NCI-H187 treated with DMSO at 0.1 percent for 48 hours (cell line): ENCODE results near the gene HIPK2.

Source experiments
- DNase-seq: peaks from one replicate; lab custom pipeline; 2025; lab: John Stamatoyannopoulos, UW

Gene HIPK2

DNA sequence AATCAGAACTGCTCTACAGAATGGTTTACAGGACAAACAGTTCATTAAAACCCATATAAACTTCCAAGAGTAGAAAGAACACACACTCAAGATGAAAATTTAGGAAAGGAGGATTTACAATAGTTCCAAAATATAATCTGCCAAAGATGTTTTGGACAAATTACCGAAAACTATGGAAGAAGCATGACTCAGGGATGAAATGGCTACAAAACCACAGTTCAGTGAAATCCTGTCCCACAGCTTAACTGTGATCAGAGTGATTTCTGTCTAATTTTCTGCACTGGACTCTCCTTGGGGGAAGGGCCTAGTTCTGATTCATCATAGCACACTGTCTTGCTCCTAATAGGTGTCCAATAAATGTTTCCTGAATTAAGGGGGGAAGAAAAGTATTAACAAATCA, 82.2 kb downstream of the HIPK2 start:
- DNase-seq, result no peak

DNA sequence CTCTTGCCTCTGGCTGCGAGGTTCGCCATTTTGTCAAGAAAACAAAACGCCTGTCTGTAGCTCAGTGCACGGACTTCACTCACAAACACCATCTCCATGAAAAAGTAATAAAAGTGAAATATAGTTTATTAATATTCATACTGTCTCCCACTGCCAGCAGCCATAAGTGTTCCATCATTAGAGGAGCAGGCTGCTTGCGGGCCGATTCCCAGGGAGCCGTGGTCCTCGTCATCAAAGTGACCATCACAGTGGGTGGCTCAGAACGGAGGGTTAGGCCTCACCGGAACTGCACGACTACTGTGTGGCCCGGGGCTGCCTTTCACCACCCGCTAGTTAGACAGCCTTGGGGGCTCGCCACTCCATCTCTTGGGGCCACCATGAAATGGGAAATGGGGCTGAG, 82.7 kb downstream of the HIPK2 start:
- no peak for DNase-seq

DNA sequence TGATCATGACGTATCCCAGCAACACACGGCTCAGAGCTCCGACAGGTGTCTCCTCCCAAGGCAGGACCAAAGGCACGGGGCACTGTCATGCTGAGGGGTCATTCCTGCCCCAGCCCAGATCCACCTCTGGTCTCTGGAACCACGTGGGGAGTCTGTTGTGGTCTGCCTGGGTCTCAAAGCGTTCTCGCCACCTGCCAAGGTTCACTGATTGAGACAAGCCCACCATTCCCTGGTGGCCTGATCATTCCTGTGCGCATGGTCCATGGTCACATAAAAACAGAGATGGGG, 83.5 kb downstream of the HIPK2 start:
- no peak for DNase-seq

DNA sequence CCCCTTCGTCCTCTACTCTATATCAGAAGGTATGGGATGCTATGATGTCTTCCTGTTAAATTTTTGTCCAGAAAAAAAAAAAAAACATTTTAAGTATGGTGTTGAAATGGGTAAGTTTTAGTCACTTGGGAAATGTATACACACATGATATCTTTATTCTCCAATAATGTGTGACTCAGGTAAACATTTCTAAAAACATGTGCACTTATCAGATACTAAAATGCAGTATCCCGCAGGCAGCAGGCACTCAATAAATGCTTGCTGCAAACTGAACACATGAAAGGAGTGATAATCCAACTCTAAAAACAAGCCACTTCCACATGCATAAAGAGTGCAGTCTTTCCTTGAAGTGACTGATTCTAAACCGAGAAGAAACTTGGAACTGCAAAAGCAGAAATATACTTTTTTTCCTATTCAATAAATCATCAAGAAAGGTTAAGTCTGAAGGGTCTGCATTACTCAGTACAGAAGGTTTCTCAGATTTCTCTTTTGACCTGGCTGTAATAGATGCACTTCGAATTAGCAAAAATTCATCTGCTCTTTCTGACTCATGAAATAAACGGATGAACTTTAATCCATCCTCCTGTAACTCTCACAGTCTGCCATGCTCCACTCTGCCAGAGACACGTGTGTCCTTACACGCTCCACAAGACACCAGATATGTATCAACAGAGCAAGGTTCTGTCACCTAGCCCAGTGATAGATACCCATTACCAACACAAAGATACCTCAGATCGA, 84.0 kb downstream of the HIPK2 start:
- no peak for DNase-seq

DNA sequence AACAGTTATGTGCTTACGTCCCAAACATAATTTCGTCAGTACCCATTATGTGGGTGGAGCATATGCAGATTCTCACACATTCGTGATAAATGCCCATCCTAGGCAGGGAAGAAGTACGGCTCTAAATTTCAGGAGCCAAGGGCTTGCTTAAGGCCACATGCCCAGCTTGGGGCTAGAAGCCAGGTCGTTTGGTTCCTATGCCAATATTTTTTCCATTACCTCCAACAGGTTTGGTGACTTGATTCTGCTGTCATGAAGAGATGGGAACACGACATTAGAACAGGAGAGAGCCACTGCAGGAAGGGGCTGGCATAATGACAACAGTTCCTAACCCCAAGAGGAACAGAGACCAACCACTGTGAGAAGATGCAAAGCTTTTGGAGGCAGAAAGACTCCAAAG, 85.1 kb downstream of the HIPK2 start:
- DNase-seq, result no peak

DNA sequence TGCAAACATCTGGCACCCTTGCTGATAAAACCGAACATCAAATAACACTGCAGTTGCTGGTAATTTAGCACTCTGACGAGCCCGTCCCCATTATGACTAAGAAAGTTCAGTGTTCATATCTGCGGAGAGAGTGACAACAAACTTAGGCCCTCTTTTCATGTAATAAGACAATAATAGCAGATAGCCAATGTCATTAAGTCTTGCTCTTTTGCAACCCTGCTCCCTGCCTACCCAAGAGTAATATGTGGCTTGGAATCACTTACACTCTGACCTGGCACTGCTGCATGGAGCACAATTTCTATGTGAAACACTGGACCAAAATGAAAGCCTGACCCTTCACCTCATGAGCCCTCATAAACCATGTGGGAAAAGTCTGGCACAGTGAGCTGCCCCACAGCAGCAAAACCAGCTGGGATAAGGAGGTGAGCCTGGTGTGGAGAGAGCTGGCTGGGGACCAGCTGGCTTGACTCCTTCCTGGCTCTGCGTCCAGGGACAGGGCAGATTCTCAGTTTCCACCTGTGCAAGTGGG, 86.5 kb downstream of the HIPK2 start:
- DNase-seq, result no peak

DNA sequence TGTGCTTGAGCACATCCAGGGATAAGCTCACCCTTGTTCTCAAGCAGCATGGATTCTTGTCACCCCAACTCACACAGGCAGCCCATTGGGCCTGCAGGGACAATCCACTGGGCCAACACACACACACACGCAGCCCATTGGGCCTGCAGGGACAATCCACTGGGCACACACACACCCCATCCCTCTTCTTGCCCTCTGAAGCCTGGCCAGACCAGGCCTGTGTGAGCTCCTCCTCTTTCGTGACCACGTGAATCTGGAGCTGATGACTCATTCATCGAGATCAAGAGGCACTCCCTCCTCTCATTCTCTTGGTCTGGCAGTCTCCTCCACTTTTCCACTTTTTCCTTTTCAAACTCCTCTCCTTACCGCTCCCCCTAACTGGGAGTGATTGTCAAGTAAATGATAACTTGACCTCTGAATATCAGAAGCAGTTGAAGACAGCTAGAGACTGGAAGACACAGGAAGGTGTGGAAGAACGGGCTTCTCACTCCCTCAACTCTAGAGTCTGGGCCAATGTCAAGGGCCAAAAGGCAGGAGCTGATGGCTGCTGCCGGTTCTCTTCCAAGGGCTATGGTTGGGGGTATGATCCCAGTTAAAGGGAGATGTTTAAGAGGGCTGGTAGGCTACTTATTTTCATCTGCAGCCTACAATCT, 89.7 kb downstream of the HIPK2 start:
- DNase-seq, result no peak

DNA sequence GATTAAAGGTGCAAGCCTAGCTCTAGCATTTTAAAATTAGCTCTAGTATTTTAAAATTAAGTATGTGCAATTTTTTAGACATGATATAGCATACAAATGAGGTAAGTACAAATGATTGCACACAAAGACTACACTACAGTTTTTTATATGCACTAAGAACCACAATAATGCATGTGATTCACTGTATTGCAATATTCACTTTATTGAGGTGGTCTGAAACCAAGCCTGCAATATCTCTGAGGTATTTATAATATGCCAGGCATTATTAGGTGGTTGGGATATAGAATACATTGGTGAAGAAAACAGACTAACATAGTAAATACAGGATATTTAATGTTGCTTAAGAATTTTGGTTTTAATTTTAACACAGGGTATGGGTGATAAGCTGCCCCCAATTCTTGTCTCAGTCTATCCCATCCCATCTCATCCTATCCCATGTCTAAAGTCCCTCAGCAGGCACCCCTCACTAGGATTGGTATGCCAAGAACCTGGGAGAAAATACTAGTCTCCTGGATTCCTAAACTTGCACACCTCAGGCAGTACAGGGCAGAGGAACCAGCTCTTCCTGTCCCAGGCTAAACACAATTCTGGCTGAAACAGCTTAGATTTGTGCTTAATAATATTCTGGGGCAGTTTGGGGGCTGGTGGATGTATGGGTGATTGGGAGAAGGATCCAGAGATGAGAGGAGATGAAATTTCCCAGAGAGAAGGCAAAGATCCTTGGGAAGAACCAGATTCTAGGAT, 90.4 kb downstream of the HIPK2 start:
- DNase-seq, result no peak

DNA sequence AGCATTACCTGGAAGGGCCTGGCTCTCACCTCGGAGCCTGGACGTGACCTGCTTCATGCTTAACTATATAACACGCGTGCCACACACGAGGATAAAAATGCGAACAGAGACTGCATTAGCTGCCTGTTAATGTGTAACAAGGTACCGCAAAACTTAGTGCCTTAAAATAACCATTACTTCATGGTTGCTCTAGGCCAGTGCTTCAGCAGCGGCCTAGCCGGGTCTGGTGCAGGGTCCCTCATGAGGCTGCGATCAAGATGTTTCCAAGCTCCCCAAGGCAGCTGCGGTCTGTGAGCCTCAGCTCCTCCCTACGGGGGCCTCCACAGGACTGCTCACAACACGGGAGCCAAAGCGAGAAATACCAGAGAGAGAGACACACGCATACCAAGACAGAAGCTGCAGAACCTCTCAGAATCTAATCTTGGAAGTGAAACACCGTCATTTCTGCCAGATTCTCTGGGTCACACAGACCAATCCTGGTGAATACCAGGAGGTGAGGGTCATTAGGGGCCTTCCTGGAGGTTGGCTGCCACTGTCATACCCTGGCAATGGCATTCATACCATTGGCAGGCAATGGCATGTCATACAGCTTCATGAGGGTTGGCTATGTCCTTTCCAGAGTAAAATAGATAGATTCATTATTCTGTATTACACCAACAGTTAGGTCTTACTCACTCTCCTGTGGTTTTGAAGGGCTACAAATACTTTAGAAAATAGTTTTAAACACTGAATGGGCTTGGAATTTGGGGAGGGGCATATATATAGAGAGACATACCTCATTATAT, 94.5 kb downstream of the HIPK2 start:
- no peak for DNase-seq

DNA sequence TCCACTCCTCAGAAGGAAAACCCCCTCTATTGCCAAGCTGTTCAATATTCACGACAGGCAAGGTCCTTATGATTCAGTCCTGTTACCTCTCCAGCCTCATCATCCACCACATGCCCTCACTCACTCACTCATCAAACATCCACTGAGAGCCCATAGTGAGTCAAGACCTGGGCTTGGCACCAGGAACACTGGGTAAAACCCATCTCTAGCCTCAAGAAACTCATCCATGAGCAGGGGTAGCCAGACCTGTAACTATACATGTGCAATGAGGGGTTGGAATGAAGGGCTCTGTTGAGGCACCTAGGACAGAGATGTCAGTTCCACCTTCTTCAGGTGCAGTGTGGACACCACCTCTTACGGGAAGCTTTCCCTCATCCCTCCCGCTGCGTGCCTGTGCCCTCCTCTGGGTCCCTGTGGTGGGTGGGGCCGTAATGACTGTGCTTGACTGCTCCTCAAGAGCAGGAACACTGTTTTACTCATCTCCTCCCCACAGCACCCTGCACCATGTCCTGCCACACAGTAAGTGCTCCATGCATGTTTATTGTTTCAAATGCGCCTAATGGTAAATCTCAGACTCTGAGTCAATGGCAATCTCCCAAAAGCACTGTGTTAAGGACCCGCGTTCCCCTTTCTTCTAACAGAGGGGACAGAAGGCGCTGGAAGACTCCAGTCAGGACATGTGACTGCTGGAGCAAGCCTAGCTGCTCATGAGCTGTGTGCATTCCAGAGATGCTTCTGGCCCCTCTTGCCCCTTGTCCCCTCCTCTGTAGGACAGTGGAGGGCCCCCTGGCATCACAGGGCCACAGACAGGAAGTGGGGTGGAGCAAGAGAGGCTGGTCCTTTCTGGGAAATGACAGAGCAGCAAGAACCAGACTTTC, 95.4 kb downstream of the HIPK2 start:
- DNase-seq, result no peak

DNA sequence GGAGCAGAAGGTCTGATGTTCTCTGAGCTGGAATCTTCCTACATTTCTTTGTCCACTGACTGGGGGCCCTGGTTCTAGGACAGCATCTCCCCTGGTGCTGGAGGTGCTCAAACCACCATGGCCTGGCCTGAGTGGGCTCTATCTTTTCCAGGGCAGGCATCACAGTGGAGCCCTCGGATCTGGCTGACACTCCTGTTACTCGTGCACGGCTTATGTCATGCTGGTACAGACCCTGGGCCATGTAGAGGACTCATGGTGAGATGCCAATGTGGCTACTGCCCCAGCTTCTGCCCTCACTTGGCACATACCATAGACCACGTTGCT, 96.0 kb downstream of the HIPK2 start:
- DNase-seq, result no peak

DNA sequence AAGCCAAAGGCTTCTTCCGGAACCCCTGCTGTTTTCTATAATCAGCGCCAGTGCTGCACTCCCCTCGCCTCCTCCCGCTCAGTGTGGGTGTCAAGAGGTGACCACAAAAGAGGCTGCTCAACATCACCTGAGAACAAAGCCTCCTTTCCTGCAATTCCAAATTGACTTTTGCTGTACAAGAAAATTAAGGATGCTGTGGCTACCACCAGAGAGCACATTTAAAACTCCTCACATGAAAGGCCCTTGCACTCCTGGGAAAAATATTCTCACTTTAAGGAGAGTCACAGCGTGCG, 96.4 kb downstream of the HIPK2 start:
- DNase-seq, result peak; percentile 48

DNA sequence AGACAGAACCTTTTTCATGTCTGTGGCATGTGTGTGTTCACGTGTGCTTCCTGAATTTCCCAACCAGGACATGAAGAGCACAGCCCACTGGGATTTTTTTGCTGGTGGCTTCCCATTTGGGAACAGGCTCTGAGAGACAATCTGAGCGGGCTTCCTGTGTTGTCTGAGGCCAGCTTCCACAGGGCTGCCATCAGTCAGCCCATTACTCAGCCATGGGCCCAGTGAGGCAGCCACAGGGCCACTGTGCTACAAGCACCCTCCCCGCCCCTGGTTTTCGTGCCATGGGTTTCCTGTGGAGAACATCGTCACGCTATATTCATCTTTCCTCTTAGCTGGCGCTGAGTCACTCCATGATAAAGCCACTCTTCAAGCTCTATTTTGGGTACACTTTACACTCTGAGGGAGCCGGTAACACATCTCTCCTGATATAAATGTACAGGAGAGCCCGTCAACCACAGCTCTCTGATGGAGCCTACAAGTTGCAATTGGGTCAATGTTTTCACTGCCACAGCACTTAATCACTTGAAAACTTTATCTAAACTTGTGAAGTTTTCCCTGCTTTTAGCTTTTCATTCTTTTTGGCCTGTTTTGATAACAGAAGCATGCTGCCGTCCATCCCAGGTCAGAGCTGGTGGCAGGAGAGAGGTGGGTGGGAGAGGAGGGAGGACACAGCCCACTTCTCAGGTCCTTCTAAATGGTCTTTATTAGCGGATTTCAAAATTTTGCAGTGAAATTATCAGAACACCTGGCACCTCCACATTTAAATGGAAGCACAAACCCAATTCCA, 96.9 kb downstream of the HIPK2 start:
- peak; percentile 50 for DNase-seq

DNA sequence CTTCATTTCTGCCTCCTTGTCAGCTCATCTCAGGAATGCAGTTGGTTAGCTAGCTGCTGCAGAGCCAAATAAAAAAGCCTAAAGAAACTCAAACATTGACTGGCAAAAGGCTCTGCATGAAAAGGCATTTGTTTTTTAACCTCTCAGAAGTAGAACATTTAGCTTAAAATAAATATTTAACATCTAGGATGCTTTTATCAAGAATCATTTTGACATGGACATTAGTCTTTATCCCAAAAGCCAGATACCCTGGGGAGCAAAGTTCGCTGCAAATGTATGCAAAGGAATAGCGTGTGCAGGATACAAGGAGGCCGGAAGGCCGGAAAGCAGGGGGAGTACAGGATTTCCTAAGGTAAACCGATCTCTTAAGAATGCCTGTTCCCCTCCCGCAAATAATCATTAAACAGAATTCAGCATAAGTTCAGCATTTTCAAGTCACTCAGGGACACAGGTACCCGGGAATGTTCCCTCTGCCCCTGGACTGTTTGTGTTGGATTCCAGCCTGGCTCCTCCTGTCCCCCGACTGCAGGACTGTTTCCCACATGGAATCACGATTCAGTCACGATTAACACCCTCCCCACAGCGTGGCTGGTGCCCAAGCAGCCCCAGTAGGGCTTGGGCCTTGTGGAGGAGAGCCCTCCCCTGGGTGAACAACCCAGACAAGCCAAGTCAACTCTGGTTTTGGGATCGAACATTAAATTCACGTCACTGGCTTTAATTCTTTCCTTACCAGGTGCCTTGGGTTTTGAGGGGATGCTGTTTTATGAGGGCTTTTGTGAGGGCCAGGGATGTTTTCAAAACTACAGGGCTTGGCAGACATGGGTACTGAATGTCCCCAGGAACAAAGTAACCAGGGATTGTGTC, 97.8 kb downstream of the HIPK2 start:
- no peak for DNase-seq

DNA sequence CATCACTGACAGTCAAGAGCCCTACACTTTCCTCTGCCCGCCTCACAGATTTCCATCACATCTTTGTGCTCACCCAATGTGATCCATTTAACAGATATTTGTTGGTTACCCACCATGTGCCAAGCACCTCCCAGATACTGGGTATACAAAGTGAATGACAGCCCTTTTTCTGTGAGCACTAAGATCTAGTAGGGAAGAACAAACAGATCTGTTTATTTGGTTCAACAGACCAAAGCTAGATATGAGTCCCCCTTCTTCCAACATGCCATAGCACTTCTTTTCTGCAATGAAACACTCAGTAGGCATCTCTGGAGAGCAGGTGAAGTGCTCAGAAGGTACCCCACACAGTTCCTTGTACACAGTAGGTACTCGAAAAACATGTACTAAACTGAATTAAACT, 101.4 kb downstream of the HIPK2 start:
- no peak for DNase-seq

DNA sequence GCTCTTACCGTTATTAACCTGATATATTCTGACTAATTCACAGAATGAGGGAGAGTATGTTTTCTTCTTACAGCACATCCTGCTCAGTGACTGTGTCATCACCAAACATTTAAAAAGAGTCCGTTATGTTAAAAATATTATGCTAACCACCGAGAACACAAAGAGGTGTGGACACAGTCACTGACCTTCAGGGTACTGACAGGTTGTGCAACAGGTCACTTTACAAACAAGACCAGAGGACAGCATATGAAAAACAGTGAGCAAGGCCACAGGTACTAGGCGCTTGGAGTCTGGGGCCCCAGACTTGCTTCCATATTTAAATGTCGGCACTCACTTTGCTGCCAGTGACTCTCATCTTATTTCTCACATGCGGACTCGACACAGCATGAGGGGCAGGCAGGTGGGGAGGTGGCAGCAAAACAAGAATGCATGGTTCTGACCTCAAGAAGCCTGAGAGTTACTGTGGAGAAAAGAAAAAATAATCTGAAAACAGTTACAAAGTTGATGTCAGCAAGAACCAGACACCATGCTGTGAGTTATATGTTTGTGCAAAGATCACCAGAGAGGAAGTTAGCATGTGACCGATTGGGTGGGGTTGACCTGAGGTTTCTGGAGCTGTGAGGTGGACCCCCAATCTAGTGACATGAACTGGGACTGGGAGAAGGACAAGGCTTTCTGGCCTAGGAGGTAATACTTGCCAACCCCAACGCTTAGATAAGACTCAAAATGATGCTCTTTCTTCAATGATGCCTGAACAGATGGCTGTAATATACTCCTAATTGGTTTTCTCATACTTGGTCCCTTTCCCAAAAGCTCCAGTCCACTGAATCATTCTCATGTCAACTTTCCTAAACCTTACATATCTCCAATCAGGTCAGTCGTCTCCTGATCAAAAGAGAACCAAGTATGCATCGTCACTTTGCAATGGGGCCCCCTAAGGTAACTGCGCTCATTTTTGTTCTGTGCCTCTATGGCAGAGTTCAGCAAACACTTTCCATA, 102.4 kb downstream of the HIPK2 start:
- no peak for DNase-seq

DNA sequence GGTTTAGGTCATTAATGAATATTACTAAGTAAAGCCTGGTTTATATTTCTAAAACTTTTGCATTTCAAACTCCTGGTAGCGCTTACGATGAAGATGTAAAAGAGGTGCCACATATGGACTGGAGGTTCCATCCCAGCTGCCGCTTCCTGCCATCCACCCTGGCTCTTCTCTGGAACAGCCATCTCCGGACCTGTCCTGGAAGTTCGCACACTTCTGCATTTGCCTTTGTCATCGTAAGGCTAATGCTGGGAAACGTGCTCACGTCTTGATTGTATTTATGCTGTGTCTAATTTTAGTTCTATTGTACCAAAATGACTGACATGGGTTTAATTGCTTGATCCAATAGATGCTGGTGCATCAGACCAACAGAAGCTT, 103.1 kb downstream of the HIPK2 start:
- DNase-seq, result no peak

DNA sequence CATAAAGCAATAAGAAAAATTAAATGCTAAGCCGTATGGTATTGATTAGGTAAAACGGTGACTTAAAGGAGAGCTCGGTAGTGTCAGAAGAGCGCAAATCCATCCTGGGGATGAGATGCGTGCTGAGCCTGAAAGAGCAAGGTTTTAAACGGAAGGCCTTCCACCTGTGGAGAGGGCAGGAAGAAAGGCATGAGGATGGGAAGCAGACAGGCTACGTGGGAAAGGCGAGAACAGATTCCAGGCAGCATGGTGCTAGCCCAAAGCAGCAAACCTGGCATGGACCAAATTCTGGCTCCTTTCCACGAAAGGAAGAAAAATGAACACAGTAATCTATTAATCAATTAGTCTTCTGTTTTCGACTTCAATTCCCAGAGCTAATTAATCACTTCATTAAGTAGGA, 103.5 kb downstream of the HIPK2 start:
- no peak for DNase-seq

DNA sequence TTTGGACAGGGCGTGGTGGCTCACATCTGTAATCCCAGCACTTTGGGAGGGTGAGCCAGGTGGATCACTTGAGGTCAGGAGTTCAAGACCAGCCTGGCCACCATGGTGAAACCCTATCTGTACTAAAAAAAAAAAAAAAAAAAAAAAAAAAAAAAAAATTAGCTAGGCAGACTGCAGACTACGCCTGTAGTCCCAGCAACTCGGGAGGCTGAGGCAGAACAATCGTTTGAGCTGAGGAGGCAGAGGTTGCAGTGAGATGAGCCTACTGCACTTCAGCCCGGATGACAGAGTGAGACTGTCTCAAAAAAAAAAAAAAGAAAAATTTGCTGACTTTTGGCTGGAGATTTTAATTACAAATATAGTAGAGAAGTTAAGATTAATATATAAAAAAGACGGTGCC, 104.0 kb downstream of the HIPK2 start:
- no peak for DNase-seq
